WTC11 (cell line): Measurements from ENCODE around the gene TNFSF11. TPM values are rescaled to one million over a fixed set of nuclear protein-coding genes. Genes with fewer than 3 reads are reported as not detected.

Experiments used
- ATAC-seq: fragments of 200-7000 bp; cut with Tn5 transposase; 2 replicates; pipeline ENCODE4 v1.10.0; 2021; ENCODE audit warnings: mild to moderate bottlenecking, moderate library complexity
- CTCF ChIA-PET: fragments of 300-600 bp; sonication (Branson Sonifier 250); formaldehyde crosslinking; loops from one replicate; lab custom pipeline; 2021; ENCODE audit warnings: antibody characterized with exemption; lab: Charles Lee
- POLR2A ChIA-PET: fragments of 350-600 bp; sonication (Branson Sonifier 250); formaldehyde crosslinking; loops from one replicate; lab custom pipeline; 2021; ENCODE audit warnings: antibody characterized with exemption; lab: Charles Lee
- DNase-seq: peaks from one replicate; pipeline ENCODE4 v3.0.0; 2021; ENCODE audit warnings: low spot score
- H3K27ac Mint-ChIP-seq: 2 replicates; pipeline ENCODE4 v1.8.0; 2021; ENCODE audit warnings: mixed read lengths
- H3K27me3 Mint-ChIP-seq: 2 replicates; pipeline ENCODE4 v1.8.0; 2021; ENCODE audit warnings: low read depth, mild to moderate bottlenecking, moderate library complexity, mixed read lengths
- H3K36me3 Mint-ChIP-seq: 2 replicates; pipeline ENCODE4 v1.8.0; 2021; ENCODE audit warnings: mixed read lengths
- H3K4me1 Mint-ChIP-seq: 2 replicates; pipeline ENCODE4 v1.8.0; 2022; ENCODE audit warnings: mixed read lengths
- H3K4me3 Mint-ChIP-seq: 2 replicates; pipeline ENCODE4 v1.8.0; 2021; ENCODE audit warnings: mild to moderate bottlenecking, moderate library complexity, mixed read lengths
- H3K9me3 Mint-ChIP-seq: 2 replicates; pipeline ENCODE4 v1.8.0; 2021; ENCODE audit warnings: mixed read lengths
- AR ChIP-seq: fragments of 250-450 bp; sonication (Bioruptor Pico); IDR thresholded peaks from 2 replicates; pipeline ENCODE4 v1.9.0; 2021; ENCODE audit warnings: mild to moderate bottlenecking
- ATF3 ChIP-seq: sonication (generic); formaldehyde crosslinking; conservative IDR thresholded peaks from 2 replicates; pipeline ENCODE4 v1.8.1; 2022; ENCODE audit warnings: mild to moderate bottlenecking, missing genetic modification reagents
- CBFB ChIP-seq: sonication (generic); formaldehyde crosslinking; IDR thresholded peaks from 2 replicates; pipeline ENCODE4 v1.8.1; 2022; ENCODE audit warnings: mild to moderate bottlenecking, low read depth, missing genetic modification reagents
- E2F4 ChIP-seq: sonication (generic); formaldehyde crosslinking; IDR thresholded peaks from 2 replicates; pipeline ENCODE4 v1.8.1; 2022; ENCODE audit warnings: low read depth, mild to moderate bottlenecking, moderate library complexity, missing genetic modification reagents, borderline replicate concordance
- FOXK1 ChIP-seq: sonication (generic); formaldehyde crosslinking; IDR thresholded peaks from 2 replicates; pipeline ENCODE4 v1.8.0; 2022; ENCODE audit warnings: mild to moderate bottlenecking, moderate library complexity, missing genetic modification reagents
- JUN ChIP-seq: sonication (generic); formaldehyde crosslinking; IDR thresholded peaks from 2 replicates; pipeline ENCODE4 v1.8.0; 2023; ENCODE audit warnings: mild to moderate bottlenecking, missing genetic modification reagents
- NR2C2 ChIP-seq: sonication (generic); formaldehyde crosslinking; IDR thresholded peaks from 2 replicates; pipeline ENCODE4 v1.8.0; 2022; ENCODE audit warnings: mild to moderate bottlenecking, missing genetic modification reagents
- SOX15 ChIP-seq: fragments of 250-450 bp; sonication (Bioruptor Pico); IDR thresholded peaks from 2 replicates; pipeline ENCODE4 v1.9.0; 2021; ENCODE audit warnings: mild to moderate bottlenecking
- STAT6 ChIP-seq: sonication (generic); formaldehyde crosslinking; conservative IDR thresholded peaks from 2 replicates; pipeline ENCODE4 v1.8.1; 2023; ENCODE audit warnings: mild to moderate bottlenecking, low read depth, missing genetic modification reagents, moderate library complexity
- TEAD4 ChIP-seq: sonication (generic); formaldehyde crosslinking; IDR thresholded peaks from 2 replicates; pipeline ENCODE4 v1.8.0; 2022; ENCODE audit warnings: mild to moderate bottlenecking, missing genetic modification reagents
- USF1 ChIP-seq: sonication (generic); formaldehyde crosslinking; IDR thresholded peaks from 2 replicates; pipeline ENCODE4 v1.8.0; 2022; ENCODE audit warnings: mild to moderate bottlenecking, missing genetic modification reagents
- USF2 ChIP-seq: sonication (generic); formaldehyde crosslinking; IDR thresholded peaks from 2 replicates; pipeline ENCODE4 v1.8.1; 2023; ENCODE audit warnings: mild to moderate bottlenecking, missing genetic modification reagents, moderate library complexity
- ZNF317 ChIP-seq: sonication (generic); formaldehyde crosslinking; IDR thresholded peaks from 2 replicates; pipeline ENCODE4 v1.8.1; 2023; ENCODE audit warnings: low read depth, mild to moderate bottlenecking, moderate library complexity, missing genetic modification reagents, borderline replicate concordance
- ZNF396 ChIP-seq: fragments of 250-450 bp; sonication (Bioruptor Pico); IDR thresholded peaks from 2 replicates; pipeline ENCODE4 v1.8.0; 2021; ENCODE audit warnings: mild to moderate bottlenecking, moderate library complexity, borderline replicate concordance
- ZNF532 ChIP-seq: fragments of 250-450 bp; sonication (Bioruptor Pico); IDR thresholded peaks from 2 replicates; pipeline ENCODE4 v1.9.0; 2021; ENCODE audit warnings: mild to moderate bottlenecking, borderline replicate concordance
- ZNF671 ChIP-seq: fragments of 250-450 bp; sonication (Bioruptor Pico); IDR thresholded peaks from 2 replicates; pipeline ENCODE4 v1.8.0; 2021; ENCODE audit warnings: mild to moderate bottlenecking
- total RNA-seq: library from RNA; stranded (reverse); gene quantifications from 3 replicates; pipeline ENCODE4 v1.2.3, GENCODE V29; 2021

The TNFSF11 gene
- total RNA-seq, 1 experiment from 2014 or later = 6.1 TPM

GRCh38 chr13:42569576-42570344, 4.2 kb upstream of the TNFSF11 start:
- ChIA-PET CTCF (interaction anchor here (0.5 kb wide), 1 partner anchor 238 kb away, joined by 5 read pairs; no protein-coding TSS in a partner anchor), POLR2A (no interaction called here)
- no peak for DNase-seq
- ATAC-seq = no peak
- H3K27me3 Mint-ChIP-seq = peaks cover 18% of the 10 kb centered on the region
- H3K9me3 Mint-ChIP-seq = peaks cover 29% of the 10 kb centered on the region
- no peak overlapping the region for H3K27ac Mint-ChIP-seq
- TF ChIP-seq AR (CRISPR knock-in tag) = no peak
- TF ChIP-seq FOXK1 (CRISPR knock-in tag) = no peak
- no peak for TF ChIP-seq JUN
- TF ChIP-seq ZNF671 (CRISPR knock-in tag) = no peak
- no peak for TF ChIP-seq STAT6 (CRISPR knock-in tag)
- TF ChIP-seq ZNF317 = no peak
- TF ChIP-seq TEAD4 (CRISPR knock-in tag) = no peak
- no peak for TF ChIP-seq ZNF532 (CRISPR knock-in tag)
- TF ChIP-seq USF2 (CRISPR knock-in tag) = no peak
- no peak for TF ChIP-seq ATF3 (CRISPR knock-in tag)
- TF ChIP-seq USF1 (CRISPR knock-in tag) = no peak
- TF ChIP-seq E2F4 (CRISPR knock-in tag) = no peak
- TF ChIP-seq CBFB (CRISPR knock-in tag) = no peak
- no peak for TF ChIP-seq SOX15 (CRISPR knock-in tag)
- no peak for TF ChIP-seq ZNF396 (CRISPR knock-in tag)
- TF ChIP-seq NR2C2 (CRISPR knock-in tag) = no peak
- peaks cover 24% of the 10 kb centered on the region for H3K4me1 Mint-ChIP-seq
- H3K4me3 Mint-ChIP-seq = no peak overlapping the region
- H3K36me3 Mint-ChIP-seq = peaks cover 25% of the 10 kb centered on the region
